ENCODE data around the gene IPP. TPM values are rescaled to one million over a fixed set of nuclear protein-coding genes. Genes with fewer than 3 reads are reported as not detected.

The IPP gene
- 10 to 100 TPM; 11.3 to 13.1 TPM for total RNA-seq
- long read RNA-seq, donor 1, partial matches to known transcripts, result 1 of 5 reads
- long read RNA-seq, donor 1, other reads (novel, unspliced or antisense), result 0 of 5 reads
- long read RNA-seq, donor 2, transcript IPP-202 (9 exons, 3,113 nt), result major isoform, 6 of 18 reads
- long read RNA-seq, donor 2, partial matches to known transcripts, result 7 of 18 reads
- long read RNA-seq, donor 2, other reads (novel, unspliced or antisense), result 5 of 18 reads

GRCh38 chr1:45750298-45751038, at the start of gene IPP:
Gene IPP, minus strand, starts transcription at chr1:45750653. Its CDS starts 4,242 bp downstream, at chr1:45746411.
- intact Hi-C loops (cut with DNase I), result no loop called here
- peak; percentile 100 for DNase-seq (ENCODE audit: low spot score)

DNA sequence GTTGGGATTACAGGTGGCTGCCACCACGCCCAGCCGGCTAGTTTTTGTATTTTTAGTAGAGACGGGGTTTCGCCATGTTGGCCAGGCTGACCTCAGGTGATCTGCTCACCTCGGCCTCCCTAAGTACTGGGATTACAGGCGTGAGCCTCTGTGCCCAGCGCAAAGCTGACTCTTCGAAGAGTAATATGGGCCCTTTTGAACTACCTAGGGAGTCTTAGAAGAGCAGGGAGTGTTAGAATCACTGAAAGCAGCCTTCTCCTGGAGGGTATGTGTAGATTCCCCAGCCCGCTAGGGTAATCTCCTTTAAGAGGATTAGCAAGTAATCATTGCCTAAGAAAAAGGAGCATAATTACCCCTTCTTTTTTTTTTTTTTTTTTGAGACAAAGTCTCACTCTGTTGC, 46.5 kb upstream of the IPP start:
- intact Hi-C loops (cut with DNase I), result no loop called here
- no peak for DNase-seq (ENCODE audit: low spot score)

DNA sequence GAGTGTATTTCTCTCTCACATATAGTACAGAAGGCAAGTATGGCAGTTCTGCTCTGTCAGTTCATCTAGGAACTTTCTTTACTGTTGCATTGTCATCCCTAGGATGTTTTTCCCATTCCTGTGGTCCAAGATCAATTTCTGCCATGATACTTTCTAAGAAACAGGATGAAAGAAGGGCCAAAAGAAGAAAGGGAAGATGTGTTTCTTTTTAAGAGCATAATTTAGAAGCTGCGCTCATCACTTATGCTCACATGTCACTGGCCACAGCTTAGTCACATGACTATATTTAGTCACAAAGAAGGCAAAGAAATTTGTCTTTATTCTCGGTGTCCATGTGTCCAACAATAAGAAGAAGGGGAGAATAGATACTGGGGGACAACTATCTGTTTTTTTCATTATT, 45.9 kb upstream of the IPP start:
- DNase-seq (ENCODE audit: low spot score), result no peak
- intact Hi-C loops (cut with DNase I), result no loop called here

- intact Hi-C loops (cut with DNase I), result no loop called here
- DNase-seq (ENCODE audit: low spot score), result no peak
Measured at GRCh38 chr1:45793942-45794604, 43.6 kb upstream of the IPP start.

- DNase-seq (ENCODE audit: low spot score), result no peak
- intact Hi-C loops (cut with DNase I), result no loop called here
Measured at GRCh38 chr1:45792744-45793143, 42.3 kb upstream of the IPP start.

DNA sequence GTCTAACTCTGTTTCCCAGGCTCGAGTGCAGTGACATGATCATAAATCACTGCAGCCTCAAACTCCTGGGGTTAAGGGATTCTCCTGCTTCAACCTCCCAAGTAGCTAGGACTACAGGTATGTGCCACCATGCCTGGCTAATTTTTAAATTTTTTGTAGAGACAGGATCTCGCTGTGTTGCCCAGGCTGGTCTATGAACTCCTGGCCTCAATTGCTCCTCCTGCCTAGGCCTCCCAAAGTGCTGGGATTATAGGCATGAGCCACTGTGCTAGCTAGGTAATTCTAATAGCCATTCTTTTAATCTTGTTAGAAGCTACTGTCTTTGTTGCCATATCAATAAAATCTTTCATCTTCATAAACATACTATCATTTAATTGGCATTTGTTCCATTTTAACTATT, 39.1 kb upstream of the IPP start:
- intact Hi-C loops (cut with DNase I), result no loop called here
- no peak for DNase-seq (ENCODE audit: low spot score)

- intact Hi-C loops (cut with DNase I), result no loop called here
- no peak for DNase-seq (ENCODE audit: low spot score)
Measured at GRCh38 chr1:45787905-45788304, 37.5 kb upstream of the IPP start.

DNA sequence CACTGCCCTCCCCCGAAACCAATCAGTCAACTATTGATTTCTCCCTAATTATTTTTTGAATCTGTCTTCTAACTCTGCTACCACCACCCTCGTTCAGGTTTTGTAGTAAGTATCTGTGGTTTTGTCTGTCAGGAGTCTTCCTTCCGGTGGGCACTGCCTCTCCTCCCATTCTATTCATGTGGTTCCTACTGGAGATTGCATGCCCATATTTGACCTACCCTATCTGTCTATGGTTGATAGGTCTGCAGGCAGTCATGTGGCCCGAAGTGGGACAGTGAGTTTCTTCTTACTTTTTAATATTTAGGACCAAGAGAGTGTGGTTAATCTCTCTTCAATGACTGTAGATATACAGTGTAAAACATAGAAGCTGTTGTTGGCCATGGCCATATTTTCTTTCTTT, 35.1 kb upstream of the IPP start:
- DNase-seq (ENCODE audit: low spot score), result no peak
- intact Hi-C loops (cut with DNase I), result no loop called here

- DNase-seq (ENCODE audit: low spot score), result no peak
- intact Hi-C loops (cut with DNase I), result no loop called here
Measured at GRCh38 chr1:45775794-45776193, 25.3 kb upstream of the IPP start.

GRCh38 chr1:45772971-45773370, 22.5 kb upstream of the IPP start:
- no peak for DNase-seq (ENCODE audit: low spot score)
- intact Hi-C loops (cut with DNase I), result no loop called here

DNA sequence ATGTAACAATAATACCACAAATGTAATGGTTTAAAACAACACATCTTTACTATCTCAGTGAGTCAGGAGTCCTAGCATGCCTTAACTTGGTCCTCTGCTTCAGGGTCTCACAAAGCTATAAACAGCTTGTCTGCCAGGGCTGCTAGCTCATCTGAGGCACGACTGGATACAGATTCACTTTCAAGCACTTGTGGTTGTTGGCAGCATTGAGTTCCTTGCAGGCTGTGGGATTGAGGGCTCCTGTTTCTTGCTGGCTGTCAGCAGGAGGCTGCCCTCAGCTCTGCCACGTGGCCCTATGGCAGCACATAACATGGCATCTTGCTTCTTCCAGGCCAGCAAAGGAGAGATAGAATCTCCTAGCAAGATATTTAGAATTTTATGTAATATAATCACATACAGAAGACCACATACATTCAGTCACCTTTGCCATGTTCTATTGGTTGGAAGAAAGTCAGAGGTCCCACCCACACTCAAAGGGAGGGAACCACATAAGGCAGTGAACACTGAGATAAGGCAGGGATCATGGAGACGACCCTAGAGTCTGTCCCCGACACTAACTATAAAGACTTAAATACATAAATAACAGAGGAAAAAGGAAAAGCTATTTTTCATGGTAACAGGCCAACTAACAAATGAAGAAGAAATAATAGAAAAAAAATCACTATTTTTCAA, 18.9 kb upstream of the IPP start:
- intact Hi-C loops (cut with DNase I), result no loop called here
- DNase-seq (ENCODE audit: low spot score), result no peak

DNA sequence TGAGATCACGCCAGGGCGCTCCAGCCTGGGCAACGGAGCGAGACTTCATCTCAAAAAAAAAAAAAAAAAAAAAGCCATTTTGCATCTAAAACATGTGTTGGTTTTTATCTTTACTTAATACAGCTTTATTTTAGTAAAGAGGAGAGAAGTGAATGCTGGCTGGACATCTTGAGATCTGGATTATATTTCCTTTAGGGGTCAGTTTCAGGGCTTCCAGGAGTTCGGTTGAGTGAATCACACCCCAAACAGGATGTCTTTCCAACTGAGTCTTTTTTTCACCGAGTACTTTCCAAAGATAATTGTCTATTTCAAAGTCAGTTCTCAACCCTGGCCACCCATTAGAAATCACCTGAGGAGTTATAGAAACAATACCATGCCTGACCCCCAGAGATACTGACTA, 16.6 kb upstream of the IPP start:
- DNase-seq (ENCODE audit: low spot score), result no peak
- intact Hi-C loops (cut with DNase I), result no loop called here

- intact Hi-C loops (cut with DNase I), result no loop called here
- DNase-seq (ENCODE audit: low spot score), result no peak
Measured at GRCh38 chr1:45765999-45766792, 15.7 kb upstream of the IPP start.

DNA sequence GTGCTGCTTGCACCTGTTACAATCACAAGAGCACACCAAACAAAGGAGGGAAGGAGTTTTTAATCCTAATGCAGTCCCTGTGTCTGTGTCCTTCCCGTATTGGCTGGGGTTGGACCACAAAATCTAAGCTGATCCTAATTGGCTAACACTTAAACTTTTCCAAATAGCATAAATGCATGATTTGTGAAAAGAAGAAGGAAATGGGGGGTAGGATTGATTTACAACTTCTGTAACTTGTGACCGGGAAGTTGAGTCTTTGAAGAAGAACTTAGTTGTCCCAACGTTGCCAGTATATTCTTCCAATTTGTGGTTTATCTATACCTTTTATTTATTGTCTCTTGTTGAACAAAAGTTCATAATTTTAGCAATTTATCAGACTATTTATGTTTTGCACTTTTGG, 11.8 kb upstream of the IPP start:
- intact Hi-C loops (cut with DNase I), result no loop called here
- DNase-seq (ENCODE audit: low spot score), result no peak

DNA sequence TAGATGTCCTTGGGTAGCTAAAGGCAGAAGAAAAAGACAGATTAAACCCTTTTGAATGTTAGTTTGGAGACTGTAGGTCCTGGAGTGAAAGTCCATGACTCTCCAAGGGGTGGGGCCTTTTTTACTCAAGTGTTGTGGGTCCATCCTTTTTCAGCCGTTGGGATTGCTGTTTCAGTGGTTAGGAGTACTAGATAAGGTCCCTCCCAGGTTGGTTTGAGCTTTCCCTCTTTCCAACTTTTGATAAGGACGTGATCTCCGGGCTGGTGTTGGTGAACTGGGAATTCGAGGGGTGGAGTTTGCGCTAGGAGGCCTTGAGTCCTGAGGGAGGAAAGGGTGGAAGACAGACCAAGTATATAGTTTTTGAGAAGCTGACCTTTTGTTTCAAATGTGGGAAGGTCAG, 5.2 kb upstream of the IPP start:
- intact Hi-C loops (cut with DNase I), result no loop called here

DNA sequence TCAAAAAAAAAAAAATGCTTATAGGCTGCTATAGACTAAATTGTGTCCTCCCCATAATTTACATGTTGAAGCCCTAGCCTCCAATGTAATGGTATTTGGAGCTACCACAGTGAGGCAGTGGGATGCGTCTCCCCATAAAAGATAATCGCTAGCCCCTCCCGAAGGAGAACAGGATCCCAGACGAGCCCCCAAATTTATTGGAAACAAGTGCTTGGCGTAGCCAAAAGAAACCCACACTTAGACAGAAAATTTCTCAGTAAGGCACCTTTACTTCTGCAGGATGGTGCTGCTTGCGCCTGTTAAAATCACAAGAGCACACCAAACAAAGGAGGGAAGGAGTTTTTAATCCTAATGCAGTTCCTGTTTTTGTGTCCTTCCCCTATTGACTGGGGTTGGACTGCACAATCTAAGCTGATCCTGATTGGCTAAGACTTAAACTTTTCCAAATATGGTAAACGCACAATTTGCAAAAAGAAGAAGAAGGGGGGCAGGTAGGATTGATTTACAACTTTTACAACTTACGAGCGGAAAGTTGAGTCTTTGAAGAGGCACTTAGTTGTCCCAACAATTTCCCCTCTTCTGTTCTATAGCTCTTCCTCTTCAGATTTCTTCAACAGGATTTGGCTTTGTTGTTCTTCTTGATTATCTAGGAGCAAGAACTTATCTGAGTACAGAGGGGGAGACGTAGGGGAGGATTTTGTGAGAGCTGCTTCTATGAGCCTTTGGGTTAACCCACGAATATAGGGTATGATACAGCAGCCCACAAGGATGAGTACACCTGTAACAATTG, 3.0 kb upstream of the IPP start:
- no peak for DNase-seq (ENCODE audit: low spot score)
- intact Hi-C loops (cut with DNase I), result no loop called here

More for the DNA sequence above, 5.2 kb upstream of the IPP start:
- DNase-seq (ENCODE audit: low spot score), result no peak

- DNase-seq (ENCODE audit: low spot score), result no peak
- intact Hi-C loops (cut with DNase I), result no loop called here
Measured at GRCh38 chr1:45752441-45753052, 2.1 kb upstream of the IPP start.

- intact Hi-C loops (cut with DNase I), result no loop called here
Measured at GRCh38 chr1:45752014-45752413, 1.6 kb upstream of the IPP start.

More at GRCh38 chr1:45752014-45752413, 1.6 kb upstream of the IPP start:
- no peak for DNase-seq (ENCODE audit: low spot score)
